HFFc6 (cell line): ENCODE measurements around the gene INPP5B. TPM values are rescaled to one million over a fixed set of nuclear protein-coding genes. Genes with fewer than 3 reads are reported as not detected.
A peak's percentile ranks its signal among the peaks of the same experiment; 100 is the strongest.

ENCODE experiments used
- DNase-seq: peaks from one replicate; pipeline ENCODE4 v3.0.0-alpha.2; 2018
- H3K27ac Mint-ChIP-seq: 2 replicates; pipeline ENCODE4 v1.8.0; 2020; ENCODE audit warnings: mild to moderate bottlenecking, mixed read lengths
- H3K27me3 Mint-ChIP-seq: 2 replicates; pipeline ENCODE4 v1.8.0; 2021; ENCODE audit warnings: mild to moderate bottlenecking, moderate library complexity, mixed read lengths; ENCODE audit not compliant: insufficient read depth
- H3K36me3 Mint-ChIP-seq: 2 replicates; pipeline ENCODE4 v1.8.0; 2021; ENCODE audit warnings: low read depth, mixed read lengths
- H3K4me1 Mint-ChIP-seq: 2 replicates; pipeline ENCODE4 v1.8.0; 2020; ENCODE audit warnings: low read depth, mixed read lengths
- H3K4me3 Mint-ChIP-seq: 2 replicates; pipeline ENCODE4 v1.8.0; 2020; ENCODE audit warnings: mild to moderate bottlenecking, moderate library complexity, mixed read lengths
- H3K9me3 Mint-ChIP-seq: 2 replicates; pipeline ENCODE4 v1.8.0; 2020; ENCODE audit warnings: mild to moderate bottlenecking, mixed read lengths
- CTCF ChIP-seq: fragments of 200-600 bp; sonication (generic); IDR thresholded peaks from 2 replicates; pipeline ENCODE4 v1.5.0; 2021; ENCODE audit warnings: antibody characterized with exemption, mild to moderate bottlenecking
- total RNA-seq, 6 experiments: library from RNA; stranded (reverse); fragmentation: NEBNext Ultra II Directional; extraction: Animal tissue kit (Norgen Biotek cat#: 25700); gene quantifications; 2 replicates in 1 of 6; 3 replicates in 5 of 6; pipeline ENCODE4 v1.2.3, GENCODE V29; 2021

Gene INPP5B
- total RNA-seq, 6 experiments from 2014 or later: 9.6 to 16.0 (median 12.7) TPM

- Mint-ChIP-seq H3K36me3 (peaks cover 14% of the 10 kb centered on the region; the same call in 1 of the 2 replicates), H3K4me3 (peak overlapping the region; percentile 91), H3K4me1 (peaks cover 36% of the 10 kb centered on the region), H3K27me3 (no peaks in the 10 kb centered on the region; the same call in none of the 2 replicates), H3K27ac (peak overlapping the region; percentile 78), H3K9me3 (no peaks in the 10 kb centered on the region)
- peak; percentile 74 for DNase-seq
- no peak for TF ChIP-seq CTCF
These were observed 14.1 kb downstream of the INPP5B start for GRCh38 chr1:37932759-37933158.

DNA sequence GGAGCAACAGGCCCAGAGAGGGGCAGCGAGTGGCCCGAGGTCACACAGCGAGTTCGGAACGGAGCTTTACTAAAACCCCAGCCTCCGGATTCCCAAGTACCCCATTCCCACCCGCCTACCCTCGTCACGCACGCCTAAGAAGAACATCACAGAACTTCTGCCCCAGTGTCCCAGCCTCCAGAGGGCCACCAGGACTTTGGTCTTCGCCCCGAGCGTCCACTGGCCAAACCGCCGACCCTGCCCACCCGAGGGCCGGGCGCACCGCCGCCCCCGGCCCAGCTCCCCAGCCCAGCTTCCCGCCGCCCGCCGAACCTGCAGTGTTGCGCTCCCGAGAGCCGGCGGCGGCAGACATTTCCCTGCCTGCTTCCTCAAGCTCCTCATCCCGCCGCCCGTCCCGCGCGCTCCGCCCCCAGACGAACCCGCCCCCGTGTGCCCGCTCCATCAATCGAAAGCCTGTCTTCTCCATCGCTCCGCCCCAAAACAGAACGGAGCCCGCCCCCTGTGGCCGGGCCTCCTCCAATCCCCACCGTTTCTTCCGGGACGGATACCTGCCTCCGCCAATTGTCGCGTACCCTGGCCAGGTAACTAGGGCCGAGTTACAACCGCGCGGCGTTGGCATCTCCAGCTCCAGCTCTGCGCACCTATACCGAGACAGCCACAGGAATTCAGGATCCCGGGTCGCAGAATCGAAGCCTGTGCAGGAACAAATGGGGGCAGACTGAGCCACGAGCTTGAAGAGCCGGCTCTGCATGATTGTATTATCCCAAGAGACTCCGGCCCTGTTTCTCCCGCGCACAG, 15.3 kb downstream of the INPP5B start:
- Mint-ChIP-seq H3K36me3 (peaks cover 14% of the 10 kb centered on the region; the same call in 1 of the 2 replicates), H3K4me1 (peaks cover 36% of the 10 kb centered on the region), H3K4me3 (peak overlapping the region; percentile 91), H3K27me3 (no peaks in the 10 kb centered on the region; the same call in none of the 2 replicates), H3K9me3 (no peaks in the 10 kb centered on the region), H3K27ac (peak overlapping the region; percentile 71)
- peak; percentile 91 for DNase-seq
- peak; percentile 57; the same call in 1 of the 2 replicates for TF ChIP-seq CTCF

GRCh38 chr1:37931102-37931360, 15.8 kb downstream of the INPP5B start:
- TF ChIP-seq CTCF: no peak
- Mint-ChIP-seq H3K4me1 (peaks cover 38% of the 10 kb centered on the region), H3K4me3 (peak overlapping the region; percentile 91), H3K27me3 (no peaks in the 10 kb centered on the region; the same call in none of the 2 replicates), H3K36me3 (peaks cover 11% of the 10 kb centered on the region; the same call in 1 of the 2 replicates), H3K27ac (peak overlapping the region; percentile 67), H3K9me3 (no peaks in the 10 kb centered on the region)
- no peak for DNase-seq

DNA sequence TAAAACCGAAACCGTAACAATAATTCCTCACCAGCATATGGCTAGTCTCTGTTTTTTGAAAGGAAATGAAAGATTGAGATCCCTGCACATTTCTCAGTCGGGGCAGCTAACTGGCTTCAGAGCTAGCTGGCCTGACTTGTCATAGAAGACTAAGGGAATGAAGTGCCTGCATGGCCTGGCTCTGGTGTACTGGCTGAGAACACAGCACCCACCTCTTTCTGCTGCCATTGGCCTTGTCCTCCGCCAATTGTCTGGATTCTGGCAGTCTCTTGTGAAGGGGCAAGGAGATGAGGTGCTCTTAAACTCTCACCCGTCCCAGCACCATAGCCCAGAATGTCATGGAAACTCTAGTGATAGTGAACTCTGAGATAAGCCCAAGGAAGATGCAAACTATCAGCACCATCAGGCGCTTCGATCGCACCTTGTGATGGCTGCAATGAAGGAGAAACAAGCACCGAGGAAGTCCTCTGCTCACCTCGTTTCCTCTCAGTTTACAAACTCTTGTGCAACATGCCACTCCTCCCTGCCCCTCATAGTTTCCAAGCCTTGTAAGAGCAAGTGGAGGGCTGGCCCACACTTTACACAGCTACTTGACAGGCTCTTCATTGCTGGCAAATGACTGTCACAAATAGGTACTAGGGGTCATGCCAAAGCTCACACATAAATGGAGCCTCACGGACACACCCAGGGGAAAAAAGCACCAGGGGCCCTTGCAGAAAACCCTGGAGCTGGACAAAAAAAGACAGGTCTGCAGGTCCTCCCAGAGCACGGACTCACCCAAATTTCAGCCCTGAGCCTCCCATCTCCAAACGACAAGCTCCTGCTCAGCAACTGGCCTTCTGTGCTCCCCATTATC, 16.4 kb downstream of the INPP5B start:
- no peak for TF ChIP-seq CTCF
- peak overlapping the region; percentile 67 for H3K27ac Mint-ChIP-seq
- H3K4me3 Mint-ChIP-seq: peak overlapping the region; percentile 91
- DNase-seq: no peak
- peaks cover 44% of the 10 kb centered on the region for H3K4me1 Mint-ChIP-seq
- H3K9me3 Mint-ChIP-seq: no peaks in the 10 kb centered on the region
- H3K27me3 Mint-ChIP-seq: no peaks in the 10 kb centered on the region; the same call in none of the 2 replicates
- peaks cover 12% of the 10 kb centered on the region for H3K36me3 Mint-ChIP-seq

GRCh38 chr1:37926038-37926924, 20.6 kb downstream of the INPP5B start:
- H3K27ac Mint-ChIP-seq: peak overlapping the region; percentile 28; the same call in 1 of the 2 replicates
- peaks cover 9% of the 10 kb centered on the region for H3K36me3 Mint-ChIP-seq
- H3K27me3 Mint-ChIP-seq: peaks cover 1% of the 10 kb centered on the region; the same call in 1 of the 2 replicates
- no peak overlapping the region for H3K4me3 Mint-ChIP-seq
- TF ChIP-seq CTCF: no peak
- no peaks in the 10 kb centered on the region for H3K9me3 Mint-ChIP-seq
- H3K4me1 Mint-ChIP-seq: peaks cover 29% of the 10 kb centered on the region
- no peak for DNase-seq
